ENCODE data around the gene HPCAL4.

The HPCAL4 gene

GRCh38 chr1:39646232-39647081 is 44.8 kb downstream of the HPCAL4 start:
- DNase-seq = no peak

DNA sequence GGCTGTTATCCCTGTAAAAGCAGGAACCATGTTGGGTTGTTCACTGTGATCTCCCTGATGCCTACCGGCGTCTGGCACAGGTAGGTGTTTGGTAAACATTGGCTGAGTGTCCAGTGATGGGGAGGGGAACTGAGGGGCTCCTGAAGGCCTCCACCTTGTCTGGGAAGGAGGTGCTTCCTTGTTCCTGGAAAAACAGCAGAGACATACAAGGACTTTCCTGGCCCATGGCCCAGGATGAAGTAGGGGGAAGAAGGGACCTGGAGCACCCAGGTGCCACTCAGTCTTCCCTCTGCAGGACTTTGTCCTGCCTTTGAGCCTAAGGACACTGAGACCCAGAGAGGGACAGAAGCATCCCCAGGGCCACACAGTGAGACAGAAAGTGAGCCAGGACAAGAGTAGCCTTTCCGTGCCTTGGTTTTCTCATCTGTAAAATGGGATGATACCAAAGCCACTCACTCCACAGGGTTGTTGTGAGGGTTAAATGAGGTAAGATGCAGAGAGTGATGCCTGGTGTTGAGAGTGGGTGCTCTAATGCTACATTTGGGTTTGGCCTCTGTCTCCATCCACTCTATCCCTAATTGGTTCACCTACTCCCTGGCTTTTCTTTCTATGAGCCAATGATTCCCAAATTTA is 45.7 kb downstream of the HPCAL4 start:
- DNase-seq = no peak

DNA sequence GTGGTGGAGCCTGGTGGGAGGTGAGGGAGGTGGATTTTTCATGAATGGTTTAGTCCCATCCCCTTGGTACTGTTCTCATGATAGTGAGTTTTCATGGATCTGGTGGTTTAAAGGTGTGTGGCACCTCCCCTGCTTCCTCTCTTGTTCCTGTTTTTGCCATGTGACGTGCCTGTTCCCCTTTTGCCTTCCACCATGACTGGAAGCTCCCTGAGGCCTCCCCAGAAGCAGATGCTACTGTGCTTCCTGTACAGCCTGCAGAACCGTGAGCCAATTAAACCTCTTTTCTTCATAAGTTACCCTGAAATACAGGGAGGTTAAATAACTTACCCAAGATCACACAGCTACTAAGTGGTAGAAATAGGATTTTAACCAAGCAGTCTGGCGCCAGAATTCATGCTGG is 47.5 kb downstream of the HPCAL4 start:
- no peak for DNase-seq

GRCh38 chr1:39642796-39643195 is 48.4 kb downstream of the HPCAL4 start:
- DNase-seq = no peak

GRCh38 chr1:39640861-39641260 is 50.4 kb downstream of the HPCAL4 start:
- no peak for DNase-seq

DNA sequence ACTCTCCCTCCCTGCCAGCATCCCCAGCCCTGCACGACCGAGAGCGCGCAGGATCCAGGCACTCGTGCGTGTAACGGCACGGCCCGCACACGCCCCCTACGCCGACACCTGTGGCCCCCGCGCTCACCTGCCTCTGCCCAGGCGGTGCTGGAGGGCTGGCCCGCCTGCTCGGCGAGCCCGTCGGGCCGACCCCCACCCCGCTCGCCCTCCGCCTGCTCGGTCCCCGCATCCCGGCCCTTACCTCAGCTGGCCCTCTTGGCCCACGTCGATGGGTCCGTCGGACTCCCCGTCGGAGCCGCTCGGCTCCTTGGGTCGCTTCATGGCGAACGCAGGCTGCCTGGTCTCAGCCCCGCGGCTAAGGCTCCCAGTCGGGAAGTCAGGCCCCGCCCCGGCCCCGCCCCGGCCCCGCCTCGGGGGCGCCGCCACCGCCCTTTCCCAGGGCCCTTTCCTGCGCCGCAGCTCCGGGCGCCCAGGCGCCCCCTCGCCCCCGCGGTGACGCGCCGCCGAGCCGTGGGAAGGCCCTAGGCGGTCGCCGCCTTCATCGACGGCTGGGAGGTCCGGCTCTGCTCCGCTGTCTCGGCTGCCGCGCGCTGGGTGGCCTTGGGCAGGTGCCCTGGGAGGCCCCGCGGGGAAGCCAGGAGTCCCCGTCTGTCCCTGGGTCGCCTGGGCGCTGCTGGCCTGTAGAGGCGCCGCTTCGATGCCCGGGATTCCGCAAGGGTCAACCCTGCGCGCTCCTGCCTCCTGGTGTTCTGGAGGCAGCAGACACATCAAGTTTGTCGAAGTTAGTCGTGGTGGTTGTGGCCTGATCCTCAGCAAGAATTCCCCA is 51.7 kb downstream of the HPCAL4 start, which contains the start of gene HEYL:
HEYL (minus strand) TSS at position 339 of the 826 bp plus-strand sequence; CDS start at position 321, 18 bp downstream.
- peak; percentile 32 to 59 for DNase-seq

- DNase-seq = no peak
Observed at GRCh38 chr1:39638965-39639304, 52.3 kb downstream of the HPCAL4 start.

GRCh38 chr1:39637361-39637760 is 53.9 kb downstream of the HPCAL4 start:
- DNase-seq = no peak

- DNase-seq = no peak
Observed at GRCh38 chr1:39635871-39636210, 55.4 kb downstream of the HPCAL4 start.

- no peak for DNase-seq
Observed at GRCh38 chr1:39635205-39635870, 55.9 kb downstream of the HPCAL4 start.

DNA sequence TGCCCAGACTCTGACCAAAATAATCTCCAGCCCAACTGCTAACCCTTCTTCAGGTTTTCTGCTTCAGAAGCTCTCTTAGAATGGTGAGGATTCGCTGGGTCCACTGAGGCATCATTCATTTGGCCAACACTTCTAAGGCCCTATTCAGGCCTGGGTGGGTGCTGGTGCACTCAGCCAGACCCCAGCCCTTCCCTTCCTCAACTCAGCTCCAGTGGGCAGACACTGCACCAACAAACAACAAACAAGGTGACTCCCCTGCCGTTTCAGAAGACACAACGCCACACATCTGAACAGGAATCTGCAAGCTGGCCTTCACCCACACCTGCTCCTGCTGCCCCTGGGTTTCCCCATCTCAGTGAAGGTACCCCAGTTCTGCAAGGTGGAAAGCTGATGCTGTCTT is 57.8 kb downstream of the HPCAL4 start:
- no peak for DNase-seq

DNA sequence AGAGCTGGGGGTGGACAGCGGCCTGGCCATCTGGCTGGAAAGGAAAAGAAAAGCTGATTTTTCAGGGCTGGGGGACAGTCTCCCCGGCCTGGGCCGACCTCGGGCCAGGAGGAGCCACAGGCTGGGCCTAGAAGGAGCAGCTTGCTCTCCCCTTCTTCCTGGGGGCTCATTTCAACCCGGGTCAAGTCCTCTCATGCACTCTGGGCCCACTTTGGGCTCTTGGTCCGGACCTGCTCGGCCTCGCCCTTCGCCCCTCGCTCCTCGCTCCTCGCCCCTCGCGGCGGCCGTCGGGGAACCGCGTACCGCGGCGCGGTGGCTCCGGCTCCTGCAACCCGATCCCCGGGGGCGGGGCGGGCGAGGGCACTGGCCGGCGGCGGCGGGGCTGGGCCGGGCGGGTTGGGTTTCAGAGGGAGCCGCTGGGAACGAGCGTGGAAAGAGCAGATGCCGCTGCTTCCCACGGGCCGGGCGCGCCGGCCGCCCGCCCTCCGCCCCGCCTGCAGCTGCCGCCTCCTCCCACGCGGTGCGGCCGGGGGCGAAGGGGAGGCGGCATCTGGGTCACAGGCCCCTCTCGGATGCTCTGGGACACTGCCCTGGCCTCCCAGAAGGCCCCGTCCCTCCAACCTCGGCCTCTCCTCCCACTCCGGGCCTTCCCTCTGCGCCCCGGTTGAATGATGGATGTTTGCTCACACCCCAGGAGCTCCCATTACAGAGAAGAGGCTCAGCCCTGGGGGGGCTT is 58.4 kb downstream of the HPCAL4 start:
- DNase-seq = no peak

GRCh38 chr1:39632323-39632681 is 58.9 kb downstream of the HPCAL4 start:
- DNase-seq = no peak

DNA sequence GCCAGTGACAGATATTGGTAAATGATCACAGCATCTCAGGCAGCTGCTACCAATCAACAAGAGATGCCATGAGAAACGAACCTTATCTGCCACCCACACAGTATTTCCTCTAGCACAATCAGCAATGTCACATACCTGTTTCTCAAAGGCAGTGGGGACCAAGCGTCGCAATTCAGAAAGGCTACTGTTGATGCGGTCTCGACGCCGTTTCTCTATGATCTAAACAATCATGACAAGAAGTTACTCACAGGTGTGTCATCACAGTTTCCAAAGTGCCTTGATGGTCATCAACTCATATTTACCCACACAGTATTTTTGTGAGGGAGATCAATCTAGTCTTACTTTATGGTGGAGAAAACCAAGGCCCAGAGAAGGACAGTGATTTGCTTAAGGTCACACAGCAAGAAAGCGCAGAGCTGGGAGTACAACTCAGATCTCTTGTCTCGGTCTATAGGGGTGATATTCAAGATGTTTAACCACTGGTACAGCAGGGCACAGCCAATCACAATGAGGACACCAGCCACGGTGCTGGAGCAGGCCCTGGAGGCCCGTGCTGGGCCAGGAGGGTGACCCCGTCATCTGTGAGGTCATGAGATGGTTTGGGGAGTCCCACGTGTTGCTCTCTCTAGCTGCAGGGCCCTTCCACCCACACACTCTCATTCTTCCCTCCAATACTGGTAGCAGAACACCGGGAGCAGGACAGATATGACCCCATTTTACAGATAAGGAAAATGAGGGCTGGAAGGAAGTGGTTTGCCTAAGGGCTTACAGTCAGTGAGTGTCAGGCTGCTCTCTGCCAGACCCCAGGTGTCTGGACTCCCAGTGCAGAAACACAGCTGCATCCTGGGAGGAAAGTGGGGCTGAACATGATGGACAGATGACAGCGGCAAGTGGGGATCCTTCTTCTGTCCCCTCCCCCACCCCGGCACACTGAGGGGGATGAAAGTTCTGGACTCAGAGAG is 59.6 kb downstream of the HPCAL4 start:
- DNase-seq = no peak

DNA sequence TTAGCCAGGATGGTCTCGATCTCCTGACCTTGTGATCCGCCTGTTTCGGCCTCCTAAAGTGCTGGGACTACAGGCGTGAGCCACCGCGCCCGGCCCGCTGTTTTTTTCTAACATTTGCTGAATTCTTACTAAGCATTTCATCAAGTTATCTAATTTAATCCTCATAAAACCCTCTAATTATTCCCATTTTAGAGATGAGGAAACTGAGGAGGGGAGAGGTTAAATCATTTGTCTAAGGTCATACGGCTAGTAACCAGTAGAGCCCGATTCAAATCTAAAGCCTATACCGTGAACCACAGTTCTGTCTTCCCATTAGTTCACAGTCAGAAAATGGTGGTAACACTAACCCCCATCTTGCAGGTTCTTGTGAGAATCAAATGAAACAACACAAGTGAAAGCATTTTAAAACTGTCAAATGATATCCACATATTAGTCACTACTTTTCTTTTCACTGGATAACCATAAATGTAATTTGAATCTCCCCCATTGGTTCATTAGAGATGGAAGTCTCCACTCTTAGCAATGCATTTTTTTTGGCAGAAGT is 62.4 kb downstream of the HPCAL4 start:
- no peak for DNase-seq
